PC-9 (cell line): Measurements from ENCODE around the gene DAPK2. TPM values are rescaled to one million over a fixed set of nuclear protein-coding genes. Genes with fewer than 3 reads are reported as not detected.

Experiments used
- BruUV-seq: library from RNA; stranded (reverse); fragments of 400-500 nt; replicated peaks from 2 replicates; lab custom pipeline; 2021; lab: Mats Ljungman, UMichigan
- CTCF ChIA-PET: fragments of 300-600 bp; sonication (Branson Sonifier 250); formaldehyde crosslinking; loops from one replicate; lab custom pipeline; 2022; ENCODE audit warnings: antibody characterized with exemption; lab: Charles Lee
- POLR2A ChIA-PET: fragments of 300-600 bp; sonication (Branson Sonifier 250); formaldehyde crosslinking; loops from one replicate; lab custom pipeline; 2022; ENCODE audit warnings: antibody characterized with exemption; ENCODE audit not compliant: unreplicated experiment; lab: Charles Lee
- DNase-seq, 2 experiments: peaks; one replicate each; pipeline versions ENCODE4 v3.0.0 to v3.0.0-alpha.2; 2015 to 2022; ENCODE audit warnings: mixed read lengths in 1 of 2
- H2AFZ ChIP-seq: fragments of 200-600 bp; sonication (generic); 2 replicates; pipeline ENCODE4 v1.8.1; 2017; ENCODE audit warnings: antibody characterized with exemption
- H3F3A ChIP-seq: fragments of 200-600 bp; sonication (generic); 2 replicates; pipeline ENCODE4 v1.8.1; 2017; ENCODE audit warnings: antibody characterized with exemption, mild to moderate bottlenecking, low read depth; ENCODE audit not compliant: insufficient read depth
- H3K27ac ChIP-seq: fragments of 200-600 bp; sonication (generic); 2 replicates; pipeline ENCODE4 v1.6.1; 2016; ENCODE audit warnings: mixed run types
- H3K27me3 ChIP-seq: fragments of 200-600 bp; sonication (generic); 2 replicates; pipeline ENCODE4 v1.6.1; 2016; ENCODE audit warnings: low read depth, mixed run types; ENCODE audit not compliant: insufficient read depth
- H3K36me3 ChIP-seq: fragments of 200-600 bp; sonication (generic); 2 replicates; pipeline ENCODE4 v1.6.1; 2016; ENCODE audit warnings: low read depth, mixed run types
- H3K4me1 ChIP-seq: fragments of 200-600 bp; sonication (generic); replicated peaks from 2 replicates; pipeline ENCODE4 v1.6.1; 2016; ENCODE audit warnings: mixed run types; ENCODE audit not compliant: insufficient read depth
- H3K4me2 ChIP-seq: fragments of 200-600 bp; sonication (generic); 2 replicates; pipeline ENCODE4 v1.6.1; 2017; ENCODE audit warnings: mixed run types
- H3K4me3 ChIP-seq: fragments of 200-600 bp; sonication (generic); 2 replicates; pipeline ENCODE4 v1.6.1; 2016; ENCODE audit warnings: mixed run types
- H3K79me2 ChIP-seq: fragments of 200-600 bp; sonication (generic); 2 replicates; pipeline ENCODE4 v1.6.1; 2017; ENCODE audit warnings: low read depth, mixed run types
- H3K9me2 ChIP-seq: fragments of 200-600 bp; sonication (generic); 2 replicates; pipeline ENCODE4 v1.8.1; 2017; ENCODE audit warnings: mild to moderate bottlenecking; ENCODE audit not compliant: insufficient read depth
- H3K9me3 ChIP-seq: fragments of 200-600 bp; sonication (generic); 2 replicates; pipeline ENCODE4 v1.8.1; 2016; ENCODE audit warnings: low read depth; ENCODE audit not compliant: insufficient read depth
- H4K20me1 ChIP-seq: fragments of 200-600 bp; sonication (generic); 2 replicates; pipeline ENCODE4 v1.8.1; 2017; ENCODE audit not compliant: insufficient read depth
- EZH2 ChIP-seq: fragments of 200-600 bp; sonication (generic); IDR thresholded peaks from 2 replicates; pipeline ENCODE4 v1.8.0; 2017; ENCODE audit warnings: antibody characterized with exemption, low read depth
- intact Hi-C: fragments of 100-400 bp; cut with micrococcal nuclease; formaldehyde crosslinking; loops from one replicate; pipeline ENCODE4 v1.10.0; 2022; ENCODE audit not compliant: unreplicated experiment
- total RNA-seq: library from RNA; stranded (reverse); gene quantifications from 2 replicates; pipeline ENCODE4 v1.2.3, GENCODE V29; 2021
- TF ChIP-seq, protein P1 (sequence below): fragments of 200-600 bp; sonication (generic); conservative IDR thresholded peaks from 2 replicates; pipeline ENCODE4 v1.6.1; 2017; ENCODE audit warnings: mixed run types, antibody characterized with exemption, mild to moderate bottlenecking, moderate library complexity

DAPK2 gene
- total RNA-seq, 1 experiment from 2014 or later: 11.0 TPM

DNA sequence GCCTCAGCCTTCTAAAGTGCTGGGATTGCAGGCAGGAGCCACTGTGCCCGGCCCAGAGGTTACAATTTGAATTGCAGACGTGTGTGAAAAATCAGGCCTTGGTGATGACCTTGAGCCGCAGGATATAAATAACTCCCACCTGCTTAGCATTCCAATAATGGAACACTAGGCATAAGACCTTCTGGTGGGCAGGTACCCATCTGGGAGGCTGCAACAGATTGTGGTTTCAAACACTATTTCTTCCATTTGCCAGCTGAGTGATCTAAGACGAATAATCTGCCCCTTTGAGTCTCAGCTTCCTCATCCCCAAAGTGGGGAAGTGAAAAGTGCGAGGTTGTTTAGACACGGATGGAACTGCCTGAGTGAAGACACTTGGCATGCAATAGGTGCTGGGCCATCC is 164.9 kb downstream of the DAPK2 start:
- Histone ChIP-seq H3F3A (no peaks in the 10 kb centered on the region), H4K20me1 (no peaks in the 10 kb centered on the region), H3K27me3 (no peaks in the 10 kb centered on the region), H3K9me2 (no peaks in the 10 kb centered on the region), H3K36me3 (no peaks in the 10 kb centered on the region), H3K9me3 (no peaks in the 10 kb centered on the region), H3K27ac (no peak overlapping the region), H3K4me1 (no peaks in the 10 kb centered on the region), H2AFZ (no peak overlapping the region), H3K4me3 (no peak overlapping the region), H3K79me2 (no peaks in the 10 kb centered on the region), H3K4me2 (no peak overlapping the region)
- no peak for TF ChIP-seq EZH2
- TF ChIP-seq, protein P1, sequence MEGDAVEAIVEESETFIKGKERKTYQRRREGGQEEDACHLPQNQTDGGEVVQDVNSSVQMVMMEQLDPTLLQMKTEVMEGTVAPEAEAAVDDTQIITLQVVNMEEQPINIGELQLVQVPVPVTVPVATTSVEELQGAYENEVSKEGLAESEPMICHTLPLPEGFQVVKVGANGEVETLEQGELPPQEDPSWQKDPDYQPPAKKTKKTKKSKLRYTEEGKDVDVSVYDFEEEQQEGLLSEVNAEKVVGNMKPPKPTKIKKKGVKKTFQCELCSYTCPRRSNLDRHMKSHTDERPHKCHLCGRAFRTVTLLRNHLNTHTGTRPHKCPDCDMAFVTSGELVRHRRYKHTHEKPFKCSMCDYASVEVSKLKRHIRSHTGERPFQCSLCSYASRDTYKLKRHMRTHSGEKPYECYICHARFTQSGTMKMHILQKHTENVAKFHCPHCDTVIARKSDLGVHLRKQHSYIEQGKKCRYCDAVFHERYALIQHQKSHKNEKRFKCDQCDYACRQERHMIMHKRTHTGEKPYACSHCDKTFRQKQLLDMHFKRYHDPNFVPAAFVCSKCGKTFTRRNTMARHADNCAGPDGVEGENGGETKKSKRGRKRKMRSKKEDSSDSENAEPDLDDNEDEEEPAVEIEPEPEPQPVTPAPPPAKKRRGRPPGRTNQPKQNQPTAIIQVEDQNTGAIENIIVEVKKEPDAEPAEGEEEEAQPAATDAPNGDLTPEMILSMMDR: no peak
- BruUV-seq: no TSS peak
- ChIA-PET POLR2A (no interaction called here), CTCF (interaction anchor here (0.5 to 0.6 kb wide), 2 partner anchors 185 to 1976 kb away, joined by 4 to 7 read pairs; no protein-coding TSS in a partner anchor)
- DNase-seq: no peak
- intact Hi-C loops: no loop called here

DNA sequence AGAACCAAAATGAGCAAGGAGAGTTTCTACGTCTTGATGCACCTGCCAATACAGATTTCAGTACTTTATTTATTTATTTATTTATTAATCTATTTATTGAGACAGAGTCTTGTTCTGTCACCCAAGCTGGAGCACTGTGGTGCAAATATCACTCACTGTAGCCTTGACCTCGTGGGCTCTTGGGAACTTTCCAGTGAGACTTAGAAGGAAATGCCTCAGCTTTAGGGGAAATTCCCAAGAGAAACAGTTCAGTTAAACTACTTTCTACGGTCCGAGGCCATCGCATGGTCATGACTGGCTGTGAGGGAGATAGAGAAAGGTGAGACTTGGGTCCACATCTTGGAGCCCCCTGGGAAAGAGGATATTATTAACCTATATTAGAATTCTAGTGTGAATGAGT is 165.5 kb downstream of the DAPK2 start:
- Histone ChIP-seq H3K9me2 (no peaks in the 10 kb centered on the region), H3K79me2 (no peaks in the 10 kb centered on the region), H3F3A (no peaks in the 10 kb centered on the region), H2AFZ (no peak overlapping the region), H3K36me3 (no peaks in the 10 kb centered on the region), H4K20me1 (no peaks in the 10 kb centered on the region), H3K4me3 (no peak overlapping the region), H3K27me3 (no peaks in the 10 kb centered on the region), H3K4me2 (no peak overlapping the region), H3K27ac (no peak overlapping the region), H3K9me3 (no peaks in the 10 kb centered on the region), H3K4me1 (no peaks in the 10 kb centered on the region)
- ChIA-PET POLR2A (no interaction called here), CTCF (no interaction called here)
- BruUV-seq: no TSS peak
- intact Hi-C loops: no loop called here
- TF ChIP-seq, protein P1: no peak
- no peak for TF ChIP-seq EZH2
- DNase-seq: no peak

DNA sequence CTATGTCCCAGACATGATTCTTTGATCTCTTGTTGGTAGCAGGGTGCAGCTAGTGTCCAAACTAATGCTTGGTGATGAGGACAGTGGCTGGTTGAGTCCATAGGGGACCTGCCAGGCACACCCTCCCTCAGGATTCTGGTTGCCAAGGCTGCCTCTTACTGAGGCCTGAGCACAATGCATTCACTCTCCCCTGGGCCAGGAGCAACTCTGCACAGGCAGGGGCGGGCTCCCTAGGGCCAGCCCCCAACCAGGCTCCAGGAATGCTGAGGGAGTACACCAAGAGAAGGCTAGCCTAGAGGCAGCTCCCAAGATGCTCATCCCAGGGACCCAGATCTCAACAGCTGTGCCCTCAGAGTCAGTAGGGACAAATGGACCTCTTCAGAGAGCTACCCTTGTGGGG is 166.3 kb downstream of the DAPK2 start:
- H3K27me3 ChIP-seq: no peaks in the 10 kb centered on the region
- BruUV-seq: no TSS peak
- H3K4me1 ChIP-seq: no peaks in the 10 kb centered on the region
- H3K27ac ChIP-seq: no peak overlapping the region
- no peaks in the 10 kb centered on the region for H3K36me3 ChIP-seq
- H2AFZ ChIP-seq: no peak overlapping the region
- no peaks in the 10 kb centered on the region for H3K9me3 ChIP-seq
- ChIA-PET POLR2A (no interaction called here), CTCF (no interaction called here)
- no peak overlapping the region for H3K4me3 ChIP-seq
- H3F3A ChIP-seq: no peaks in the 10 kb centered on the region
- no peak for DNase-seq
- intact Hi-C loops: no loop called here
- H3K79me2 ChIP-seq: no peaks in the 10 kb centered on the region
- H3K9me2 ChIP-seq: no peaks in the 10 kb centered on the region
- no peak overlapping the region for H3K4me2 ChIP-seq
- no peak for TF ChIP-seq EZH2
- TF ChIP-seq, protein P1: no peak
- H4K20me1 ChIP-seq: no peaks in the 10 kb centered on the region
